GM21528 (cell line): ENCODE results near the gene SUMO4.

Experiments used
- ATAC-seq: cut with Tn5 transposase; IDR thresholded peaks from one replicate; pipeline ENCODE4 v1.9.1; 2021; ENCODE audit warnings: mild to moderate bottlenecking, moderate library complexity; ENCODE audit not compliant: unreplicated experiment, low FRiP score

The SUMO4 gene

GRCh38 chr6:149449831-149450678, 50.0 kb downstream of the SUMO4 start:
- ATAC-seq = no peak
